RKO (cell line): ENCODE data around the gene NDUFS2.
"Not testable (repeated sequence)": the region's sequence is repeated elsewhere in the genome, so short reads cannot be mapped to it uniquely, and the experiment has no call there.

Experiments
- DNase-seq: peaks from one replicate; pipeline ENCODE4 v3.0.0-alpha.2; 2016; ENCODE audit warnings: low spot score

Gene NDUFS2

DNA sequence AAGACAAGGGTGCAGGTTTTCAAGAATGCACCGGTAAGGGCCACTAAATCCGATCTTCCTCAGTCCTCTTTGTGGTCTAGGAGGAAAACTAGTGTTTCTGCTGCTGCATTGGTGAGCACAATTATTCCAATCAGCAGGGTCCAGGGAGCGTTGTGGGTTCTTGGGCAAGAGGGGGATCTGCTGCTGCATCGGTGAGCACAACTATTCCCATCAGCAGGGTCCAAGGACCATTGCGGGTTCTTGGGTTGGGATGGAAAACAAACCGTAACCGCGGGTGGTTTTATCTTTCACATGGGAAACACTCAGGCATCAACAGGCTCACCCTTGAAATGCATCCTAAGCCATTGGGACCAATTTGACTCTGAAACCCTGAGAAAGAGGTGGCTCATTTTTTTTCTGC lies 49.4 kb downstream of the NDUFS2 start:
- DNase-seq: no peak

DNA sequence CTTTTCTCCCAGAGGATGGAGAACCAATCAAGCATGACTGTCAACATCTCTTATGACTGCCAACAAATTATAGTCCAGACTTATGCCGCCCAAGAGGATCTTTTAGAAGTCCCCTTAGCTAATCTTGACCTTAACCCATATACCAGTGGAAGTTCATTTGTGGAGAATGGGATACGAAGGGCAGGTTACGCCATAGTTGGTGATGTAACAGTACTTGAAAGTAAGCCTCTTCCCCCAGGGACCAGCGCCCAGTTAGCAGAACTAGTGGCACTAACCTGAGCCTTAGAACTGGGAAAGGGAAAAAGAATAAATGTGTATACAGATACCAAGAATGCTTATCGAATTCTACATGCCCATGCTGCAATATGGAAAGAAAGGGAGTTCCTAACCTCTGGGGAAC lies 53.1 kb downstream of the NDUFS2 start:
- DNase-seq: not testable (repeated sequence)

DNA sequence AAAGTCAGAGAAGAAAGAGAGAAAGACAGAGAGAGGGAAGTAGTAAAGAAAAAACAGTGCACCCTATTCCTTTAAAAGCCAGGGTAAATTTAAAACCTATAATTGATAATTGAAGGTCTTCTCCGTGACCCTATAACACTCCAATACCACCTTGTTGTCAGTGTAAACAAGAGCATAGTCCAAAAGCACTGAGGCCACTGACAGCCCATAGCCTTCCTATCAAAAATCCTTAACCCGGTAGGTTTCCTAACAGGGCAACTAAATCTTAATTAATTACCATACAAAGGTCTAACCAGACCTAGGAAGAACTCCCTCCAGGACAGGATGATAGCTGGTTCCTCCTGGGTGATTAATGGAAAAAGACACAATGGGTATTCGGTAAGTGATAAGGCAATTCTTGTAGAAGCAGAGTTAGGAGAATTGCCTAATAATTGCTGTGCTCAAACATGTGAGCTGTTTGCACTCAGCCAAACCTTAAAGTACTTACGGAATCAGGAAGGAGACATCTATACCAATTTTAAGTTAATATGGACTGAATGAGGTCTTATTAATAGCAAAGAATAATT lies 53.9 kb downstream of the NDUFS2 start:
- not testable (repeated sequence) for DNase-seq

DNA sequence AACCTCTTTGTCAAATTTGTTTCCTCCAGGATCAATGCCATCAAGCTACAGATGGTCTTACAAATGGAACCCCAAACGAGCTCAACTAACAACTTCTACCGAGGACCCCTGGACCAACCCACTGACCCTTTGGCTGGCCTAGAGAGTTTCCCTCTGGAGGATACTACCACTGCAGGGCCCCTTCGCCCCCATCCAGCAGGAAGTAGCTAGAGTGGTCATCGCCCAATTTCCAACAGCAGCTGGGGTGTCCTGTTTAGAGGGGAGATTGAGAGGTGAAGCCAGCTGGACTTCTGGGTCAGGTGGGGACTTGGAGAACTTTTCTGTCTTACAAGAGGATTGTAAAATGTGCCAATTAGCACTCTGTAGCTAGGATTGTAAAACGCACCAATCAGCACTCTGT lies 54.9 kb downstream of the NDUFS2 start:
- not testable (repeated sequence) for DNase-seq

DNA sequence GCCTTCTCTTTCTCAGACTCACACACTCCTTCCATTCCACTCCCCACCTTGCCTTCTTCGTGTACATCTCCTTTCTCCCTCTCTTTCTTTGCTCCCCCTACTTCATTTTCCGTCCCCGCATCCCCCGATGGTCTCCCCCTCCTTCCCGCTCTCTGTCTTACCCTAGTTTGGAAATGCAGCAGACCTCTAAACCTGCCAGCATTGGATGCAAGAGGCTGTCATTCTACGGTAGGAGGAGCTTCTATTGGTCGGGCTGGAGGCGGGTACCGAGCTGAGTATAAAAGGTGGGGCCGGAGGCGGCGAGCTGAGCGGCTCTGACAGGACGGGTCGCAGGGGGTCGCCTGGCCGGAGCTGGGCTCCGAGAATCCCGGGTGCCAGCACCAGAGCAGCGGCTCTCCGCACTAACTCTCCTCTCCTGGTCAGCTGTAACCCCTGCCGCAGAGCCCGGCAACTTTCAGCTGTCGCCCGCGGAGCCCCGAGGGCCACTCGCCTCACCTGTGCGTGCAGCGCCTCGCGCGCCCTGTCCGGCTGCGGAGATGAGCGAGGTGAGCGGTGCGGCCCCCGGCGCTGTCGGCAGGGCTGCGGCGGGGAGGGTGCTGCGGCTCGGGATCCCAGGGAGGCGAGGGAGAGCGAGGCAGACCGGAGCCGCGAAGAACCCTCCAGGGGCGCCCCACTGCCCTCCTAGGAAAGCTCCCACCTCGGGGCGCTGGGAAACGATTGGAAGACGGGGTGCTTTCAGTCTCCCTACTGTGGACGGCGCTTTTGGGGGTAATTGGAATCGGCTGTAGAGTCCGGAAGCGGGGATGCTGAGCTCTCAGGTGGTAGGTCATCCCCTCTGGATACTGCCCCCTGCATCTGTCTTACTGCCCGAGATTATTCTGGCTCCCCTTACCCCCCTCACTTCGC lies 56.5 kb downstream of the NDUFS2 start, which contains the start of gene PCP4L1:
Gene PCP4L1, plus strand, starts transcription at position 307 of the 906 bp plus-strand sequence. Its CDS starts 230 bp downstream, at position 537.
- DNase-seq: no peak

DNA sequence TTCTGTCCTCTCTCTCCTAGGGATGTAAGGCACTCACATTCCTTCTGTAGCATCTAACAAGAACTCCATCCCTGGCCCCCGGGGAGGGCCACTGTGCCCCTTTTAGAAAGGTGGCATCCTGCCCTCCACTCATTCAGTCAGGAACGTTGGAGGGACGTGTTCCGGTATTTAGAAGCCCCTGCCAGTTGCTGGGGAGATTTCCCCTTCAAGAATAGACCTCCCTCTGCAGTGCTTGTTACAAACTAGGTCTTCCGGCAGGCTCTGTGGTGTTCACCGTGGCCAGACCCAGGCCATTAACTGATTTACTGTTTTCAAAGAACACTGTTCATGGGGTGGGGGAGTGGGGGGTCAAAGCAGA lies 57.2 kb downstream of the NDUFS2 start:
- DNase-seq: no peak

DNA sequence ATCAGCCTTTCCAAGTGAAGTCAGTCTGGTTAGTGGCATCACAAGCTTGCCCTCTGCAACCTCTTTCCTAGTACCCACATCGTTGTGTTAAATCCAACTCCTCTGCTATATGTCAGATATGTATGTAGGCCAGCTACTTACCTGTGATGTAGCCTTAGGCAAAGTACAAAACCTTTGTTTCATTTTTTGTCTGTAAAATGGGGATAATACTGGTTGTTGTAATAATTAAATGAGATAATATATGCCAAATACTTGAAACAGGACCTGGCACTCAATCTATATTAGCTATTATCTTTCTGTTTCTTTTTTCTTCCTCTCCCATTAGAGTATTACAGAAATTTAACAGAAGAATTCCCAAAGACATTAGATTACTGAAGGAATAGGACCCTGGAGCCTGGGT lies 57.6 kb downstream of the NDUFS2 start:
- DNase-seq: no peak

DNA sequence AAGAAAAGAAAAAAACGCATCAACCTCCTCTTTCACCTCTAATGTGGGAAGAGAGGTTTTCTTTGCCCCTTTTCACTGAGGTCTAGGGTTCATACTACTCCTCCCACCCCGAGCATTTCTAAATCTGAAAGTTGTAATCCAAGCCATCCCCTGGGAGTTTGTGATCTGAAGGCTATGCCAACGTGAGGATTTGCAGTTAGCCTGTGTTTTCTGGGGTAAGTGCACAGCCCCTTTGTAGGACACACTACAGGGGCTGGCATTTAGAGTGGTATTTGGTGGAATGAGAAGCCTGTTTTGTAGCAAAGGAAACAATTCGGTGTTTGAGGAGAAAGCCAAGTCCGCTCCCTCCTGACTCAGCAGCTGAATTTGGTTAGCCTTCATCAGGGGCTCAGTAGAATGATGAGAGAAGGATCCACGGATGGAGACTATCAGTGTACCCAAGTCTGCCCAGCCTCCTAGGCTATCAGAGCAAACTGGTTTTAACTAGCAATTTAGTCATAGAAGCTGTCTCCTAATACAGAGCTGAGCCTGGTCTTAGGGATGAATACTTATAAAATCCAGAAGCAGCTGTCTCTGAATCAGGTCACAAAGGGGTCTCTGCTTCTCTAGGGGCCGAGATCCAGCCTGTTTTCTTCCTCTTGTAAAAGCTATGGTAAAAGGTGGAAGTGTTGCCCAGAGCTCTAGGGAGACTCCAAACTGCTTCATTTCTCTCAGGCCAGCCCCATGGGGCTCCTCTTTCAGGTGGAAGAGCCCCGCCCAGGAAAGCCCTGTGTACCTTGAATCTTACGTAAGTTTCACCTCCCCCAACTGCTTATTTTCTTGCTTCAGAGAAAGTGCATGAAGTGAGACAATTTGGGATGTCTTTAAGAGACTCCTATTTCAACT lies 58.5 kb downstream of the NDUFS2 start:
- no peak for DNase-seq

DNA sequence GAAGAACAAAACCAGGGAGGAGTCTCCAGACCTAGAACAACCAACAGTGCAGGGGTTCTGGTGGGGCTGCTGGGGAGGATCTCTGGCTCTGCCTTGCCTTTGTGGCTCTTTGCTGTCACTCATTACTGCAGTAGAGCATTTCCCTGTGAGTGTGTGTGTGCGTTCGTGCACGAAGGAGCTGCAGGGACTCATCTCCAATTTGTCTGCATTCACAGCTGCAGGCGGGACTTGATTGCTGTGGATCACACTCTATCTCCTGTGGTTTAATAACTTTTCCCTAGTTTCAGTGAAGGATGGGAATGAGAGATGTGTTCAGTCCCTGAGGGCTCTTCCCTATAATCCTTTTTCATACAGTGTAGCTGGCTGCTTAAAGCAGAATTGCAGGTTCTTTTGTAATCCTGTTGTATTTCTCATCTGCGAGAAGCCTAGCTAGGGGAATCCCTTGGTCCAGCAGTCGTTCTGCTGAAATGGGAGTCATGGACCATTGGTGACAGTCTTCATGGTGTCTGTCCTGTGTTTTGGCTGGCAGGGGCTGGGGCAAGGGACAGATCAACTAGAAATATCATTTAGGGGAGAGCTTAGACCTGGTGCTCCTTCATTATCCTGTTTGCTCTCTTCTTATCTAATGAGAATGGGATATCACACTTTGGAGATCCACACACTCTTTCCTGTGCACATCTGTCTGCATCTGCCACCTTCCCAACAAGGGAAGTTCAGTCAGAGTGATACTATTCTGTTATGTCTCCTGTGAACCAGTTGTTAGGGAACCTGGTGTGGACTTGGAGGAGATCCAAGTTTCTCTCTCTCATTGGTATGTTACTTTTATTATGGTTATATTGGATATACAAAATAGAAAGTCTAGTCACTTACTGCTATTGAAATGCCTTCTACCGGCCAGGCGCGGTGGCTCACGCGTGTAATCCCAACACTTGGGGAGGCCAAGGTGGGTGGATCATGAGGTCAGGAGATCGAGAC lies 59.4 kb downstream of the NDUFS2 start:
- no peak for DNase-seq
